WI38 (cell line): ENCODE results near the gene CGAS.

Experiments
- H3K4me3 ChIP-seq: 2 replicates; pipeline ENCODE4 v1.5.1; 2011; ENCODE audit warnings: low read depth, mild to moderate bottlenecking, control low read depth, low read length
- TF ChIP-seq, protein P1 (sequence below): IDR thresholded peaks from 2 replicates; pipeline ENCODE4 v1.5.1; 2012; ENCODE audit warnings: low read depth, mild to moderate bottlenecking, control low read depth, low read length

Gene CGAS

DNA sequence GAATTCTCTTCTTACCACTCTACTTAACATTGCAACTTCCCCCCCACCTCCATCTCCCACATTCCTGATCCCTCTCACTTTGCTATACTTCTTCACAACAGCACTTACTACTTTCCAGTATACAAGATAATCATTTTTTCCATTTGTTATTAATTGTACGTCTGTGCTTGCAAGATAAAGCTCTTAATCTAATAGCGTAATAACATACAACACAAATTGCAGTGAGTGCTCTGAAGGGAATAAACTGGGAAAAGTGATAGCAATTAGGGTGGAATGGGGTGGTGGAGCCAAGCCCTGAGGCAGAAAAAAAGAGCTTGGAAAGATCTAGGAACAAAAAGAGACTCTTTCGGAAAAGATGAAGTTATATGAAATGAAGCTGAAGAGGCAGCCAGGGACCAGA is 8.5 kb downstream of the CGAS start:
- no peak overlapping the region for H3K4me3 ChIP-seq
- TF ChIP-seq, protein P1, sequence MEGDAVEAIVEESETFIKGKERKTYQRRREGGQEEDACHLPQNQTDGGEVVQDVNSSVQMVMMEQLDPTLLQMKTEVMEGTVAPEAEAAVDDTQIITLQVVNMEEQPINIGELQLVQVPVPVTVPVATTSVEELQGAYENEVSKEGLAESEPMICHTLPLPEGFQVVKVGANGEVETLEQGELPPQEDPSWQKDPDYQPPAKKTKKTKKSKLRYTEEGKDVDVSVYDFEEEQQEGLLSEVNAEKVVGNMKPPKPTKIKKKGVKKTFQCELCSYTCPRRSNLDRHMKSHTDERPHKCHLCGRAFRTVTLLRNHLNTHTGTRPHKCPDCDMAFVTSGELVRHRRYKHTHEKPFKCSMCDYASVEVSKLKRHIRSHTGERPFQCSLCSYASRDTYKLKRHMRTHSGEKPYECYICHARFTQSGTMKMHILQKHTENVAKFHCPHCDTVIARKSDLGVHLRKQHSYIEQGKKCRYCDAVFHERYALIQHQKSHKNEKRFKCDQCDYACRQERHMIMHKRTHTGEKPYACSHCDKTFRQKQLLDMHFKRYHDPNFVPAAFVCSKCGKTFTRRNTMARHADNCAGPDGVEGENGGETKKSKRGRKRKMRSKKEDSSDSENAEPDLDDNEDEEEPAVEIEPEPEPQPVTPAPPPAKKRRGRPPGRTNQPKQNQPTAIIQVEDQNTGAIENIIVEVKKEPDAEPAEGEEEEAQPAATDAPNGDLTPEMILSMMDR, result no peak

DNA sequence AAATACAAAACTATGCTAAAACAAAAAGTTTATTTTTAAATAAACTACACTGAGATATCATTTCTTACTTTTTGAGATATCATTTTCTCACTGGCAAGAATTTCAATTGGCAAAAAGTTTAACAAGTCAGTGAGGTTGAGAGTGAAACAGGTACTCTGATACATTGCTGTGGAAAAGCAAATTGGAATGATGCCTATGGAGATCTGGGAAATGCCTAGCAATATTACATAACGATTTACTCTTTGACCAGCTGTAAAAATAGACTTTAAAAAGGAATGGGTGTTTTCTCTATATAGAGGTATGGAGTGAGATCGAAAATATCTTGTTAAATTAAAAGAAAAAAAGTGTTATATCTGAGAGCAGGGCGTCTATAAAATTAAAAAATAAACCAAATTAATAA is 16.9 kb downstream of the CGAS start:
- TF ChIP-seq, protein P1, result no peak
- no peak overlapping the region for H3K4me3 ChIP-seq

DNA sequence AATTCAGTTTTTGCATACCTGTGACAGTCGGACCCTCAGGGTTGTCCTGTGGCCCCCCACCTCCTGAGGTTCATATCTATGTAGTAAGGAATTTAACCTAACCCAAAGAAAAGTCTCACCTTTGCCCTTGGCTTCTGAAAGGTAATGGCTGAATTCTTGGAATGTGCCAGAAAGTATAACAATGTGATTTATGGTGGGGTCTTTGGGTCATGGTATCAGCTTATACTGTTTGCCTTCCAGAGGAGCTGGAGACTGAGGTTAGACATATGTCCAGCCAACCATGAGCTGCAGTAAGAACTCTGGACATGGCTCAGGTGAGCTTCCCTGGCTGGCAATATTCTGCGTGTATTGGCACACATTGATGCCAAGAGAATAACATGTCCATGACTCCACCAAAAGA is 30.6 kb downstream of the CGAS start:
- no peak overlapping the region for H3K4me3 ChIP-seq
- TF ChIP-seq, protein P1, result no peak

DNA sequence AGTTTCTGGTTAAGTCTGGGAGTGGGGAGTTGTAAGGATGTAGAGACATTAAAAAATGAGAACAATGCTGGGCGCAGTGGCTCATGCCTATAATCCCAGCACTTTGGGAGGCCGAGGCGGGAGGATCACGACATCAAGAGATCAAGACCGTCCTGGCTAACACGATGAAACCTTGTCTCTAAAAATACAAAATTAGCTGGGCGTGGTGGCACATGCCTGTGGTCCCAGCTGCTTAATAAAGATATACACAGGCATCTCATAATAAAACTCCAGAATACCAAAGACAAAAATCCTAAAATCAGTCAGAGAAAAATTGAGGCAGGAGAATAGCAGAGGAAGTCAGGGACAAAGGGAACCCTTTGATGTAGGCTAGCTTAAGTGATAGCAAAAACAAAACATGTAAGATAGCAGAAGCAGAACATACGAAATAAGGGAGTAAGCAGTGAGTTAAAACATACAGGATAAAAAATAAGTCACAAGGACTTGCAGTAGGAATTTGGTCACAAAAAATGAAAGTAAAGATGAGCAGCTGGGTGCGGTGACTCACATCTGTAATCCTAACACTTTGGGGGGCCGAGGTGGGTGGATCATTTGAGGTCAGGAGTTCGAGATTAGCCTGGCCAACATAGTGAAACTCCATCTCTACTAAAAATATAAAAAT is 33.9 kb downstream of the CGAS start:
- no peak overlapping the region for H3K4me3 ChIP-seq
- TF ChIP-seq, protein P1, result no peak

DNA sequence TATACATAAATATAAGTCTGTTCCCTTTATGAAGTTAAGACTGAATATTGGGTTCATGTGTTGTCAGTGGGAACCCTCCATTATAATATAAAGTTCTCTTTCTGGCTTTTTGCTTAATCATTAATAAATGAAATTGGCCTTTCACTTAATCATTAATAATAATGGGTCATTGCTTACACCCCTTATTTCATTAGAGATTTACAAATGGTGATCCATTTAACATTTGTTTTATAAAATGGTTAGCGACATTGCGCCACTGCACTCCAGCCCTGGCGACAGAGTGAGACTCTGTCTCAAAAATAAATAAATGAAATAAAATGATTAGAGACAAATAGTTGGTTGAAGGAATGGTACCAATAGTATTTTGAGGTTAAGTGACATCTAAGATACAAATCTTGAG is 39.0 kb downstream of the CGAS start:
- H3K4me3 ChIP-seq, result no peak overlapping the region
- TF ChIP-seq, protein P1, result no peak

DNA sequence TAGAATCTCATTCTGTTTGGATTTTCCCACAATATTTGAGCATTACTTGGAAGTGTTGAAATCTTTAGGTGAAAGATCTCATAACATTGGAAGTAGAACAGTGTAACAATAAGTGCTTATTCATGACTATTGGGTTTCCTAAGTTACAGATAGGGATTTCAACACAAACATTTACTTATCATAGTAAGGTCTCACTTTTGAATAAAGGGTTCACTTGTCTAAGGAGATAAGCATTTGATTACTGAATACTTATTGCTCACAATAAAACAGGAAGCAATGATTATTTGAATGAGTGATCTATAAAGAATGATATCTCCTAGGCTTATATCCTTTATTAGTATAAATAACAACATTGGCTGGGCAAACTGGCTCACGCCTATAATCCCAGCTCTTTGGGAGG is 42.7 kb downstream of the CGAS start:
- TF ChIP-seq, protein P1, result no peak
- no peak overlapping the region for H3K4me3 ChIP-seq

DNA sequence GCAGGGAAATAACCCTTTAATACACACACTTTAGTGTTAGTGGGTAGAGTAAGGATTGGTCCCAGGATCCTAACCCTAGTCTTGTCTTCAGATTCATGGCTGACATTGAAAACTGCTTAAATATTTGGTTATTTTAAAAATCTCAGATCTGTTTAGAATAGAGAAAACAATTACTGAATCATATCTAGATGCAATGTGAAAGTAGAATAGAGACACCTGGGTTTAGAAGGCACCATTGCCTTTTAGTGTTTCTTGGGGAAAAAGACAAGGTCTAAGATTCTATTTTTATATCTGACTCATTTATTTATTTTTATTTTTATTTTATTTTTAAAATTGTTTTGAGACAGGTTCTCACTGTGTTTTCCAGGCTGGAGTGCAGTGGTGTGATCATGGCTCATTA is 51.4 kb downstream of the CGAS start:
- no peak overlapping the region for H3K4me3 ChIP-seq
- TF ChIP-seq, protein P1, result no peak
